GM18519 (cell line): ENCODE data around the gene DUSP3.

Source experiments
- ATAC-seq: cut with Tn5 transposase; IDR thresholded peaks from one replicate; pipeline ENCODE4 v1.9.1; 2021; ENCODE audit warnings: mild to moderate bottlenecking, moderate library complexity; ENCODE audit not compliant: unreplicated experiment, low FRiP score

DUSP3 gene

GRCh38 chr17:43770957-43771356 is 7.8 kb downstream of the DUSP3 start:
- no peak for ATAC-seq

GRCh38 chr17:43769859-43770258 is 8.9 kb downstream of the DUSP3 start:
- ATAC-seq = no peak

- ATAC-seq = no peak
These were observed 9.4 kb downstream of the DUSP3 start for GRCh38 chr17:43769426-43769825.

- ATAC-seq = no peak
These were observed 9.8 kb downstream of the DUSP3 start for GRCh38 chr17:43768943-43769342.

GRCh38 chr17:43768382-43768781 is 10.4 kb downstream of the DUSP3 start:
- no peak for ATAC-seq

GRCh38 chr17:43767713-43768059 is 11.1 kb downstream of the DUSP3 start:
- ATAC-seq = no peak

- ATAC-seq = no peak
These were observed 11.6 kb downstream of the DUSP3 start for GRCh38 chr17:43767053-43767712.

GRCh38 chr17:43766413-43767052 is 12.2 kb downstream of the DUSP3 start:
- no peak for ATAC-seq

GRCh38 chr17:43760254-43760852 is 18.4 kb downstream of the DUSP3 start:
- no peak for ATAC-seq

GRCh38 chr17:43759836-43760235 is 18.9 kb downstream of the DUSP3 start:
- ATAC-seq = no peak

- ATAC-seq = no peak
These were observed 20.1 kb downstream of the DUSP3 start, which contains the start of gene SOST for GRCh38 chr17:43758497-43759174. Gene SOST, minus strand, starts transcription at chr17:43758791. Its CDS starts 50 bp downstream, at chr17:43758741.

- no peak for ATAC-seq
These were observed 20.7 kb downstream of the DUSP3 start for GRCh38 chr17:43758086-43758485.

- ATAC-seq = no peak
These were observed 21.6 kb downstream of the DUSP3 start for GRCh38 chr17:43757171-43757660.

- no peak for ATAC-seq
These were observed 22.6 kb downstream of the DUSP3 start for GRCh38 chr17:43756201-43756600.

- no peak for ATAC-seq
These were observed 23.3 kb downstream of the DUSP3 start for GRCh38 chr17:43755389-43755875.

GRCh38 chr17:43754947-43755346 is 23.8 kb downstream of the DUSP3 start:
- ATAC-seq = no peak

GRCh38 chr17:43753493-43754129 is 25.2 kb downstream of the DUSP3 start:
- ATAC-seq = no peak

- ATAC-seq = no peak
These were observed 28.6 kb downstream of the DUSP3 start for GRCh38 chr17:43750153-43750552.

GRCh38 chr17:43745541-43745940 is 33.2 kb downstream of the DUSP3 start:
- no peak for ATAC-seq

- ATAC-seq = no peak
These were observed 37.1 kb downstream of the DUSP3 start for GRCh38 chr17:43741636-43742035.

- ATAC-seq = no peak
These were observed 38.2 kb downstream of the DUSP3 start for GRCh38 chr17:43740541-43740940.
